ES-I3 (cell line): ENCODE results near the gene TCF3.

Source experiments
- H3K36me3 ChIP-seq: 2 replicates; pipeline ENCODE4 v1.6.1; 2013; ENCODE audit warnings: mild to moderate bottlenecking, low read length, control low read depth, moderate library complexity; ENCODE audit not compliant: insufficient read depth
- H3K4me1 ChIP-seq: 2 replicates; pipeline ENCODE4 v1.6.1; 2013; ENCODE audit warnings: mild to moderate bottlenecking, control low read depth, low read length; ENCODE audit not compliant: insufficient read depth
- H3K9ac ChIP-seq: 2 replicates; pipeline ENCODE4 v1.6.1; 2013; ENCODE audit warnings: low read depth, mild to moderate bottlenecking, low read length, moderate library complexity
- H3K9me3 ChIP-seq: 2 replicates; pipeline ENCODE4 v1.6.1; 2013; ENCODE audit warnings: mild to moderate bottlenecking, low read length, moderate library complexity; ENCODE audit not compliant: control insufficient read depth, insufficient read depth

The TCF3 gene

GRCh38 chr19:1587872-1588271 is 64.5 kb downstream of the TCF3 start:
- no peaks in the 10 kb centered on the region for H3K9me3 ChIP-seq
- peaks cover 4% of the 10 kb centered on the region for H3K4me1 ChIP-seq
- H3K36me3 ChIP-seq: peaks cover 9% of the 10 kb centered on the region; the same call in 1 of the 2 replicates
- no peak overlapping the region; the same call in 1 of the 2 replicates for H3K9ac ChIP-seq

- Histone ChIP-seq H3K9ac (no peak overlapping the region), H3K36me3 (peaks cover 7% of the 10 kb centered on the region; the same call in 1 of the 2 replicates)
These were observed 67.2 kb downstream of the TCF3 start for GRCh38 chr19:1585243-1585580.

GRCh38 chr19:1584500-1585242 is 67.7 kb downstream of the TCF3 start:
- Histone ChIP-seq H3K36me3 (peaks cover 6% of the 10 kb centered on the region; the same call in 1 of the 2 replicates), H3K4me1 (no peaks in the 10 kb centered on the region), H3K9me3 (no peaks in the 10 kb centered on the region), H3K9ac (no peak overlapping the region)

More at GRCh38 chr19:1585243-1585580, 67.2 kb downstream of the TCF3 start:
- H3K4me1 ChIP-seq: no peaks in the 10 kb centered on the region; the same call in 1 of the 2 replicates
- no peaks in the 10 kb centered on the region for H3K9me3 ChIP-seq

- H3K9me3 ChIP-seq: no peaks in the 10 kb centered on the region
These were observed 70.2 kb downstream of the TCF3 start for GRCh38 chr19:1582201-1582600.

GRCh38 chr19:1580957-1581356 is 71.5 kb downstream of the TCF3 start:
- no peak overlapping the region for H3K9ac ChIP-seq
- no peaks in the 10 kb centered on the region for H3K4me1 ChIP-seq
- no peaks in the 10 kb centered on the region for H3K9me3 ChIP-seq
- H3K36me3 ChIP-seq: peaks cover 4% of the 10 kb centered on the region; the same call in 1 of the 2 replicates

More at GRCh38 chr19:1582201-1582600, 70.2 kb downstream of the TCF3 start:
- H3K36me3 ChIP-seq: peaks cover 6% of the 10 kb centered on the region; the same call in 1 of the 2 replicates
- H3K9ac ChIP-seq: no peak overlapping the region
- H3K4me1 ChIP-seq: no peaks in the 10 kb centered on the region

- H3K9me3 ChIP-seq: no peaks in the 10 kb centered on the region
- H3K4me1 ChIP-seq: no peaks in the 10 kb centered on the region
- H3K36me3 ChIP-seq: peaks cover 4% of the 10 kb centered on the region; the same call in 1 of the 2 replicates
- no peak overlapping the region for H3K9ac ChIP-seq
These were observed 72.0 kb downstream of the TCF3 start for GRCh38 chr19:1580382-1580781.

GRCh38 chr19:1579222-1579621 is 73.2 kb downstream of the TCF3 start:
- Histone ChIP-seq H3K36me3 (peaks cover 4% of the 10 kb centered on the region; the same call in 1 of the 2 replicates), H3K9ac (no peak overlapping the region), H3K9me3 (no peaks in the 10 kb centered on the region), H3K4me1 (no peaks in the 10 kb centered on the region)

- Histone ChIP-seq H3K4me1 (no peaks in the 10 kb centered on the region), H3K9ac (no peak overlapping the region), H3K36me3 (no peaks in the 10 kb centered on the region), H3K9me3 (no peaks in the 10 kb centered on the region)
These were observed 74.3 kb downstream of the TCF3 start for GRCh38 chr19:1577929-1578618.

- no peaks in the 10 kb centered on the region for H3K9me3 ChIP-seq
- H3K9ac ChIP-seq: no peak overlapping the region
- no peaks in the 10 kb centered on the region for H3K36me3 ChIP-seq
- H3K4me1 ChIP-seq: no peaks in the 10 kb centered on the region
These were observed 75.1 kb downstream of the TCF3 start for GRCh38 chr19:1577090-1577928.

GRCh38 chr19:1576242-1577089 is 75.9 kb downstream of the TCF3 start:
- Histone ChIP-seq H3K36me3 (no peaks in the 10 kb centered on the region), H3K9ac (no peak overlapping the region), H3K9me3 (no peaks in the 10 kb centered on the region), H3K4me1 (no peaks in the 10 kb centered on the region)

GRCh38 chr19:1575323-1576241 is 76.8 kb downstream of the TCF3 start:
- H3K9ac ChIP-seq: no peak overlapping the region
- H3K36me3 ChIP-seq: no peaks in the 10 kb centered on the region
- no peaks in the 10 kb centered on the region for H3K4me1 ChIP-seq
- no peaks in the 10 kb centered on the region for H3K9me3 ChIP-seq

- Histone ChIP-seq H3K4me1 (no peaks in the 10 kb centered on the region), H3K36me3 (no peaks in the 10 kb centered on the region), H3K9me3 (no peaks in the 10 kb centered on the region), H3K9ac (no peak overlapping the region)
These were observed 77.9 kb downstream of the TCF3 start for GRCh38 chr19:1574354-1575136.
